HG02610 (cell line): ENCODE measurements around the gene NPIPB2.
A peak's percentile ranks its signal among the peaks of the same experiment; 100 is the strongest.
"Not testable (repeated sequence)": the region's sequence is repeated elsewhere in the genome, so short reads cannot be mapped to it uniquely, and the experiment has no call there.

Source experiments
- ATAC-seq: cut with Tn5 transposase; IDR thresholded peaks from one replicate; pipeline ENCODE4 v1.9.1; 2021; ENCODE audit warnings: mild to moderate bottlenecking, moderate library complexity; ENCODE audit not compliant: unreplicated experiment

The NPIPB2 gene

GRCh38 chr16:11941945-11942344 is at the start of gene NPIPB2:
Gene NPIPB2, minus strand, starts transcription at chr16:11942045. Its CDS starts 0 bp downstream, at chr16:11942045.
- ATAC-seq: not testable (repeated sequence)

- no peak for ATAC-seq
These were observed 49.0 kb upstream of the NPIPB2 start for GRCh38 chr16:11990702-11991390.

- no peak for ATAC-seq
These were observed 46.6 kb upstream of the NPIPB2 start for GRCh38 chr16:11988258-11988978.

GRCh38 chr16:11986521-11987057 is 44.7 kb upstream of the NPIPB2 start:
- ATAC-seq: no peak

GRCh38 chr16:11985250-11985649 is 43.4 kb upstream of the NPIPB2 start:
- no peak for ATAC-seq

- ATAC-seq: peak; percentile 50
These were observed 38.4 kb upstream of the NPIPB2 start for GRCh38 chr16:11980136-11980844.

- no peak for ATAC-seq
These were observed 37.3 kb upstream of the NPIPB2 start for GRCh38 chr16:11979013-11979672.

GRCh38 chr16:11978080-11978479 is 36.2 kb upstream of the NPIPB2 start:
- ATAC-seq: no peak

- no peak for ATAC-seq
These were observed 35.7 kb upstream of the NPIPB2 start for GRCh38 chr16:11977376-11978041.

- no peak for ATAC-seq
These were observed 35.1 kb upstream of the NPIPB2 start for GRCh38 chr16:11976850-11977375.

GRCh38 chr16:11973070-11973469 is 31.2 kb upstream of the NPIPB2 start:
- no peak for ATAC-seq

- ATAC-seq: no peak
These were observed 30.3 kb upstream of the NPIPB2 start for GRCh38 chr16:11972128-11972527.

- ATAC-seq: not testable (repeated sequence)
These were observed 28.4 kb upstream of the NPIPB2 start for GRCh38 chr16:11970292-11970691.

- ATAC-seq: no peak
These were observed 26.7 kb upstream of the NPIPB2 start for GRCh38 chr16:11968577-11968976.

- ATAC-seq: no peak
These were observed 25.5 kb upstream of the NPIPB2 start for GRCh38 chr16:11967195-11967911.

GRCh38 chr16:11966173-11966572 is 24.3 kb upstream of the NPIPB2 start:
- ATAC-seq: peak; percentile 35

- peak; percentile 81 for ATAC-seq
These were observed 23.1 kb upstream of the NPIPB2 start, which contains the start of gene TNFRSF17 for GRCh38 chr16:11964761-11965551. Gene TNFRSF17, plus strand, starts transcription at chr16:11965210. Its CDS starts 115 bp downstream, at chr16:11965325.

- no peak for ATAC-seq
These were observed 21.9 kb upstream of the NPIPB2 start for GRCh38 chr16:11963706-11964105.

- ATAC-seq: not testable (repeated sequence)
These were observed 21.1 kb upstream of the NPIPB2 start for GRCh38 chr16:11962978-11963377.
